Fibroblast of upper back skin (primary cell): ENCODE results near the gene MARCKSL1.
A peak's percentile ranks its signal among the peaks of the same experiment; 100 is the strongest.
"Not testable (repeated sequence)": the region's sequence is repeated elsewhere in the genome, so short reads cannot be mapped to it uniquely, and the experiment has no call there.

Experiments used
- DNase-seq: peaks from one replicate; pipeline ENCODE4 v3.0.0-alpha.2; 2013

MARCKSL1 gene

DNA sequence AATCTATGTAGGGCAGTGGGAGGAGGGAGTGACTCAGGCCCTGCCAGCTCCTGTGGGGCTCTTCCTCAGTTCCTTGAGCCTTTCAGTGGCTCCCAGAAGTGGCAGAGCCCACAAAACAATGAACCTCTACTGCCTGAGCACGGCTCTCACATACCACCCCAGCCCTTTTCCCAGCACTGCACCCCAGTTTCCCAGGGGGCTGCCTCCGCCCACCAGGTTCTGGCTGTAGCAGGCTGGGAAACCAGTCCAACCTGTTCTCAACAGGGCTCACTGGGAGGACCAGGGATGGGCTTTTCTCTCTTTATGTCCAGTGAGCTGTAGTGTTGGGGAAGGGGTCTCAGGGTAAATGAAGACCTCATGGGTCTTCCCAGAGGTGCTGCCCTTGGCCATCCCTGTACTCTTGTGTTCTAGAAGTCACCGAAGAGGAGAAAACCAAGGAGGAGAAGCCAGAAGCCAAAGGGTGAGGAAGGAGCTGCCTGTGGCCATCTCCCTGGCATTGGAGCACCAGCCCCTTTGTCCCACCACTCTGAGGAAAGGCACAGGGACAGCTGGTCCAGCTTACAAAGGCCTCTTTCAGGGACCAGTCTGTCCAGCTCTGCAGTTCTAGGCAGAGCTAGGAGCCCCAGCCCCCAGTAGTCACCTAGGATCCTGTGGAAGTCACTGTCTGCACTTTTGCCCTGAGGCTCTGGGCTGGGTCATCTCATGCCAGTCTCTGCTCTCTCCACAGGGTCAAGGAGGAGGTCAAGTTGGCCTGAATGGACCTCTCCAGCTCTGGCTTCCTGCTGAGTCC lies 3.5 kb downstream of the MARCKSL1 start:
- no peak for DNase-seq

DNA sequence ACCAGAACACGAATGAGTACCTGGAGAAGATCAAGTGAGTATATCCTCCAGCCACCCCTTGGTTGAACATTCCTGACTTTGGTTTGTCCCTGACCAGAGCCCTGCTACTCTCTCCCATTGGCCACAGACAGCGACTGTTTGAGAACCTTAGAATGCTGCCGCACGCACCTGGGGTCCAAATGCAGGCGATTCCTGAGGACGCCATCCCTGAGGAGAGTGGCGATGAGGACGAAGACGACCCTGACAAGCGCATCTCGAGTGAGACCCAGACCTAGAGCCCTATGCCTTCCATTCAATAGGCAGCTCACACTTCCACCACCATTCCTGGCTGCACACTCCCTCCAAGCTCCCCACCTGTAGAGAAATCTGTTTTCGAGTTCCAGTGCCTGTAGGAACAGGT lies 4.5 kb downstream of the MARCKSL1 start:
- no peak for DNase-seq

DNA sequence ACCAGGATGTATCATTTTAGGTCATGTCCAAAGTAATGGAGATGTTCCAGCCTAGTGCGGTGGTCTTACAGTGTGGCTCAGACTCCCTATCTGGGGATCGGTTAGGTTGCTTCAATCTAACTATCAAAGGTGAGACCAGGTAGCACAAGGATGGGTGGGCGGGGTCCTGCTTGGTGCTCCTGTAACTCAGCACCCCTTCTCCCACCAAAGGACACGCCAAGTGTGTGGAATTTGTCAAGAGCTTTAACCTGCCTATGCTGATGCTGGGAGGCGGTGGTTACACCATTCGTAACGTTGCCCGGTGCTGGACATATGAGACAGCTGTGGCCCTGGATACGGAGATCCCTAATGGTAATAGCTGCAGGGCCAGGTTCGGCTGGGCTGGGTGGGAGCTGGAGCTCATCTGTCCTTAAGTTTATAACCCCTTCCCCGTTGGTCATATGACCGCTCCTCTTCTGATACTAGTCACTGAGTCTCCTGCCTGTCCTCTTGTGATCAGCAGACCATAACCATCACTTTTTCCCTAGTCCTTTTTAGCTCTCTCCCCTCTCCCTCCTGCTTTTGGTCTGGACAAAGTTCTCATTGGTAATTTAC lies 5.4 kb downstream of the MARCKSL1 start:
- no peak for DNase-seq

DNA sequence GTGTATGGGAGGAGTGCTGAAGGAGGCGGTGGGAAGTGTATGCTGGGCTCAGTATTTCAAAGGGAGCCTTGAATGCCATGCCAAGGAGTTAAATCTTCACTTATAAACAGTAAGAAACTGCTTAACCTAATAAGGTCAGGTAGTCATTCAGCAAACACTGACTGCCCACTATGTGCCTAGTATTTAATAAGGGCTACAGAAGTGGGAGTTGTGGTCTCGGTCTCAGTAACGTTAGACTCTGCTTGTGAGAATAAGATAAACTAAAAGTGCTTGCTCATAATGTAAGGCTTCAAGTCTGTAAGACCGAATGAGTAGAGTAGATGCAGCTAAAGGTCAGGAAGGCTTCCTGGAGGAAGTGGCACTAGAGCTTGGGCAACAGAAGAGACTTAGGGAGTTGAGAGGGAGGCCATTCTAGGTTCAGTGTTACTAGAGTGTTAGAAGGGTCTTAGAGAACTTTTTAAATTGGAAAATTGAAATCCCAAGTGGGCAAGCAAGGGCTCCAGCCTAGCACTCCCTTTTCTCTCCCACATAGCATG lies 6.0 kb downstream of the MARCKSL1 start:
- DNase-seq: no peak

DNA sequence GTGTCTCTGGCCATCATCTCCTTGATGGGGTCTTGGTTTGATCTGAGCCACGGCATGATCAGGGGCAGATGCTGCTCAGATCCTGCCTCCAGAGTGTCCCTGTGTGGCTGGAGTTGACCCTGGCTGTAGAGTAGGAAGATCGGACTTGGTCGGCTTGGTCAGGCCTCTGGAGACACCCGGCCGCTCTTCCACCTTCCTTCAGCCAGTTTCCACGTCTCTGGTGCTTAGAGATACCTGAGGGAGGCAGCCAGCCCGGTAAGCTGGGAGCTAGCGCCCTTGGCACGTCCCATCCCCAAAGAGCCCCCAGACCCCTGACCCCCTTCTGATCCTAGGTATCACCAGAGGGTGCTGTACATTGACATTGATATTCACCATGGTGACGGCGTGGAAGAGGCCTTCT lies 8.8 kb downstream of the MARCKSL1 start:
- DNase-seq: no peak

DNA sequence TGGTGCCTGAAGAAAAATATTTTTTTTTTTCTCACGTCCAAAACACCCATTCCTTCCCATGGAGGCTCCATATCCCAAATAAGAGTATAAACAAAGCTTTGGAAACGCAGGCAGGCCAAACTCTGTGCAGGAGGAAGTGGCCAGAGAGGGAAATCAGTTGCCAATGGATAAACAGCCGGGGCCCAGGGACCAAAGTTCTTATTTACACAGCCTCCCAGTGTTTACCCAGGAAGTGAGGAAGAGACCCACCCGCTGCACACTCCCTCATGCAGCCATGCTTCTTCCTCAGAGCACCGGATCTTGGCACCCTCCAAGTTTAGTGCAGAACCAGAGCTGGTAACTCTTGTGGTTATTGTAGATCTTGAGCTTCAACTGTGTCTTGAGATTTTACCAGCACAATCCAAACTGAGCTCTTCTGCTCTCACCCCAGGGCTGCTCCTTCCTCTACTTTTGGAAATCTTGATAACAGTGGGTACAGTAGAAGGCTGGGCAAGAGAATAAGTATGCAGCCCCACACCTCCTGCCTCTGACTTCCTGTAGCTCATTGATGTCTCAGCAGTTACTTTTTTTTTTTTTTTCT lies 14.2 kb downstream of the MARCKSL1 start:
- no peak for DNase-seq

DNA sequence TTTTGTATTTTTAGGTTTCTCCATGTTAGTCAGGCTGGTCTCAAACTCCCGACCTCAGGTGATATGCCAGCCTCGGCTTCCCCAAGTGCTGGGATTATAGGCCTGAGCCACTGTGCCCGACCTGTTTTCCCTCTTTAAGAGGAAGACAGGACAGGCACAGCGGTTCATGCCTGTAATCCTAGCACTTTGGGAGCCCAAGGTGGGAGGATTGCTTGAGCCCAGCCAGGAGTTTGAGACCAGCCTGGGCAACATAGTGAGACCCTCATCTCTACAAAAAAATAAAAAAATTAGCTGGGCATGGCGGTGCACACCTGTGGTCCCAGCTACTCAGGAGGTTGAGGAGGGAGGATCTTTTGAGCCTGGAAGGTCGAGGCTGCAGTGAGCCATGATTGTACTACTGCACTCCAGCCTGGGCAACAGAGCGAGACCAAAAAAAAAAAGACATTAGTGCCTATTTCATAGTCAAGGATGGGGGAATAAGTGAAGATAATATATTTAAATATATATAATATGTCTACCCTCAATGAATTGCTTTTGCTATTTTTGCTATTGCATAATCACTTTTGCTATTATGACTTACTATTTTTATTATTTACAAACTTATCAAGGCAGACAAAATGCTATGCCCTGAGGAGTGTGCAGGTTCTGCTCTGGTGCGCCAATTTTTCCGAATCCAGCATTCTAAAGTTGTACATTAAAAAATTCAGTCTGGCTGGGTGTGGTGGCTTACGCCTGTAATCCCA lies 17.7 kb downstream of the MARCKSL1 start:
- DNase-seq: no peak

DNA sequence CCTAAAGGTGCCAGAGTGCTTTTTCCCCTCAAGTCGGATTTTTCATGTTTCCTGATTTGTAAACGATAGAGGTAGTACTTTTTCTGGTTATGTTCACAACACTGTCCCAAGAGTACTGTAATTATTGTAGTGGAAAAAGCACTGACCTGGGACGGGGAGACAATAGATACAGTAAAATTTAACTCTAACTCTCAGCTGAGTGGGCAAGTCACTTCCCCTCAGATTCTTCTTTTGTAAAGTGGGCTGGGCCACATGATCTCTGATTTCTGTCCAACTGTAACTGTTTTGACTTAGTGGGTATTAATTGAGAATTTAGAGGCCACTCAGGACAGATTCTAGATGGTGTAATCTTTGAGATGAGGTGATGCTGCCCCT lies 19.1 kb downstream of the MARCKSL1 start:
- DNase-seq: no peak

DNA sequence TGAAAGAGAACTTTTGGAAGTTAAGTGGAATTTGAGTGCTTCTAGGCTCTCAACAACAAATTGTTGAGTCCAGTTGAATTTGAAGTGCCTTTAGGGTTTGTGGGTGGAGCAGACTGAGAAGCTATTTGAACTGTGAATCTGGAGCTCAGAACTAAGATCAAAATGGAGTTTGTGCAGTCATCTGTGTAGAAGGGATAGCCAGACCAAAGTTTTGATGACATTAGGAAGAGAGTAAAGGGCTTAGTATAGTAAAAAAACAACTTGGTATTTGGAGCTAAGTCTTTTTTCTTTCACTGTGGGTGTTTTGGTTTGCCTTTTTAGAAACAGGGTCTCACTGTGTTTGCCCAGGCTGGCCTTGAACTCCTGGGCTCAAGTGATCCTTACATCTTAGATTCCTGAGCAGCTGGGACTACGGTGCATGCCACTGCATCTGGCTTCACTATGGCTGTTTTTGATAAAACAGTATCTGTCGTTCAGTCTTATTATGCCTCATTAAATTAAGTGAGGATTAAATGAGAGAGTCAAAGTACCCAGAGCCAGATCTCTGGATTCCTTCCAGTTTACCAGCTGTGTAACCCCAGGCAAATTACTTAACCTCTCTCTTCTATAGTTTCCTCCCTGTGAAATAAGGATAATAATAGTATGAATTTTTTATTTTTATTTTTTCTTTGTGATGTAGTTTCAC lies 24.2 kb downstream of the MARCKSL1 start:
- no peak for DNase-seq

DNA sequence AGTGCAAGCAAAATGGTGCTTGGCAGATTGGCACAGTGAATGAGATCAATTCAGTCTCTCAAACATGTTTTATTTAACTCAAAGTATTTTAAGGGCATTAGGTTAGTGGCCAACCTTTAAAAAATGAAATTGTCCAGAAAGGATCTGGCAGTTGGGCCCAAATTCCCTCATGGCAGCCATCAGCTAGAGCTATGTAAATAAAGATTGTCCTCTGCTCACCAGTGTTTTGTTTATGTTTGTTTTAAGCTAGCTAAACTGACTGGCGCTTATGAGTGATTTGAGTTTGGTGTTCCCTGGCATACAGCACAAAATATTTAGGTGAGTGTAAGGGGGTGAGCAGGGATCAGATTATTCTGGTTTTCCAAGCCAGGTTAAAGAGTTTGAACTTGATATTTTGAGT lies 26.1 kb downstream of the MARCKSL1 start:
- no peak for DNase-seq

DNA sequence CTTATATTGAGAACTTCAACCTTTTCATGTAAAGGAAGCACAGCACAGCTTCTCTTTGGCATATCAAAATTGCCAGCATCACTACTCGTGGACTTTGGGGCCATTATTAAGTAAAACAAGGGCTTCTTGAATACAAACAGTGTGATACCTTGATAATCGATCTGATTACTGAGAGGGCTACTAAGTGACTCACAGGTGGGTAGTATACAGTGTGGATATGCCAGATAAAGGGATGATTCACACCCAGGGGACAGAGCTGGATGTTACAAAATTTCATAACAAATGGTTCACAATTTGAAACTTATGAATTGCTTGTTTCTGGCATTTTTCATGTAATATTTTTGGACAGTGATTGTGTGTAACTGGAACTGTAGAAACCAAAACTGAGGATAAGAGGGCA lies 28.7 kb downstream of the MARCKSL1 start:
- DNase-seq: peak; percentile 37

DNA sequence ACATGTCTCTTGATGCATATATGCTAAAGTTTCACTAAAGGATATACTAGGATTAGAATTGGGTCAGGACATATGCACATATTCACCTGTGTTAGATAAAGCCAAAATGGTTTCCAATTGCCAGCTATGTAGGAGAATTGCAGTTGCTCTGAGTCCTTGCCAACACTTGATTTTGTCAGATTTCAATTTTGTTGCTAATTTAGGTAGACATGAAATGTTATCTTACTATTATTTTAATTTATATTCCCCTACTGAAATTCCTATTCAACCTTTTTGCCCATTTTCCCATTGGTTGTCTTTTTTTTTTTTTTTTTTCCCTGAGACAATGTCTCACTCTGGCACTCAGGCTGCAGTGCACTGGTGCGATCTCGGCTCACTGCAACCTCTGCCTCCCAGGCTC lies 30.7 kb downstream of the MARCKSL1 start:
- DNase-seq: no peak

DNA sequence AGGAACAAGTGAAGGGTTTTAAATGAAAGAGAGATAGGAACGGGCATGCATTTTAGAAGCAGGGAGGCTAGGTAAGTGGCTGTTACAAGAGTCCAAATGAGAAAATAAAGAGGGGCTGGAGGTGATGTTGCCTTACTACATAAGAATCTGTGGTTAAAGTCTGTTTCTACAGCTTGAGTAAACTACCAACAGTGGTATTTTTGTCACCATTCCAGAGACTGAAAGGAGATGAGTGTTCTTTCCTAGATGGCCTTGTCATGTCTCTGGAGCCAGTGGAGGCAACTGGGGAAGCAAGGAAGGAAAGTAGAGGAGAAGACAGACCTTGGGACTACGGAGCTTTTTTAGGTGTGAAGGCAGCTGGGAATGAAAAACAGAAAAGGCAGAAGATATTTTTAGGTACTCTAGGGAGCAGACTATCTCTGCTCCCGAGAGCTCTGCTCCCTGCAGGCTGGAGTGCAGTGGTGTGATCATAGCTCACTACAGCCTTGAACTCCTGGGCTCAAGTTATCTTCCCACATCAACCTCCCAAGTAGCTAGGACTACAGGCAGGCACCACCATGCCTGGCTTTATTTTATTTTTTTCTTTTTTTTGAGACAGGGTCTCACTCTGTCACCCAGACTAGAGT lies 31.9 kb downstream of the MARCKSL1 start:
- peak; percentile 18 for DNase-seq

DNA sequence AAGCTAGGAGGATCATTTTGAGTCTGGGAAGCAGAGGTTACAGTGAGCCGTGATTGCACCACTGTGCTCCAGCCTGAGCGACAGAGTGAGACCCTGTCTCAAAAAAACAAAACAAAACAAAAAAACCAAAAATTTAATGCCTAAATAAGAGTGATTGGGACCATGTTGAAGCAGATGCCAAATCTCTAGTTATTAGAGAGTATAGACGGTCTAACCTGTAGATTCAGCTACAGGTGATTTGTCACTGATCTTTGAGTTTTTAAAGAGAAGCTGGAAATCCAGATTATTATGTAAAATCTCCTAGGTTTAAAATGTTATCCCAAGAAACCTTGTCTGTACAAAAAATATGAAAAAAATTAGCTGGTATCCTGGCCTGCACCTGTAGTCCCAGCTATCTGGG lies 32.7 kb downstream of the MARCKSL1 start:
- DNase-seq: no peak

DNA sequence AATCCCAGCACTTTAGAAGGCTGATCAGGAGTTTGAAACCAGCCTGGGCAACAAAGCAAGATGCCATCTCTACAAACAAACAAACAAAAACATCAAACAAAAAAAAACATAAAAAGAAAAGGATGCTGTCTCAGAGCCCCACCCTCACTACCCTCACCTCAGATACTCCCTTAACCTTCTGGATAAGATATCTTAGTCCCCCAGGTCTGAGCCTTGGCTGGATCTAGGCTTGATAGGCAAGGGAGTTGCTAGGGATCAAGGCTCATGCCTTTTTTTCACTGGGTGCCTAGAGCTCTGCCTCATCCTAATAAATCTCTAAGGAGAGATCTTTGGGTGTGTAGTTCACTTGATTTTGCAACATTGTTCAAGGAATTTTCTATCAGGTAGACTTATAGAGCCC lies 36.7 kb downstream of the MARCKSL1 start:
- no peak for DNase-seq

DNA sequence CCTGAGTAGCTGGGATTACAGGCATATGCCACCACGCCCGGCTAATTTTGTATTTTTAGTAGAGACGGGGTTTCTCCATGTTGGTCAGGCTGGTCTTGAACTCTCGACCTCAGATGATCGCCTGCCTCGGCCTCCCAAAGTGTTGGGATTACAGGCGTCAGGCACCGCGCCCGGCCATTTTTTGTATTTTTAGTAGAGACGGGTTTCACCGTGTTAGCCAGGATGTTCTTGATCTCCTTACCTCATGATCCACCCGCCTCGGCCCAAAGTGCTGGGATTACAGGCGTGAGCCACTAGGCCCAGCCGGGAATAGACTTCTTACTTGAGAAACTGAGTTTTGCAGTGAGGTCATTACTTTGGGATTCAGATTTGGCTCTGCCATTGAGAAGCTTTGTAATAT lies 37.8 kb downstream of the MARCKSL1 start:
- not testable (repeated sequence) for DNase-seq

DNA sequence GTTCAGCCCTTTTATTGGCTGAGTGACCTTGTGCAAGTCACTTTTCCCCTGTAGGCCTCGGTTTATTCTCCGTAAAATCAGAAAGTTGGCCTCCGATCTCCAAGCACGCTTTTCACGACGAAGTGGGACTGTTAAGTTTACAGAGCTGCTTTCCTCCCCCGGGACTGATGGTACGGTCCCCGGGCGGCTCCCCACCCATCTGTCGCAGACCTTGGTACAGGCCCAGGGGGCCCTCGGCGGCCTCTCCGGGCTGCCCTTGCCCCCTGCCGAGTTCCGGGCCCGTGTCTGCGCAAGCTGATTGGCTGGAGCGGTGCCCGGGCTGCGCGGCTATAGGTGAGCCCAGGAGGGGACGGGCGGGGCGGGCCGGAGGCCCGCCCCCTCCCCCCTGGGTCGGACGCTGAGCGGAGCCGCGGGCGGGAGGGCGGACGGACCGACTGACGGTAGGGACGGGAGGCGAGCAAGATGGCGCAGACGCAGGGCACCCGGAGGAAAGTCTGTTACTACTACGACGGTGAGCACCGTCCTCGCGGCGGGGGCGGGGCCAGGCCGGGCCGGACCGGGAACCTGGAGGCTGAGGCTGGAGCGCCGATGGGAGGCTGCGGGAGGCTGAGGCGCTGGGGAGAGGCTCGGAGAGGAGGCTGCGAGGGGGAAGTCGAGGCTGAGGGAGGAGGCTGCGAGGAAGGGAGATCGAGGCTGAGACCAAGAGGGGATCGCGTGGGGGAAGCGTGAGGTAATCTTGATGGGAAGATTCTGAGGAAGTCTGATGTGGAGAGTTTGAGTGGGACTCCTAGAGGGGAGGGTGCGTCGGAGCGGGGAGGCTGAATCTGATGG lies 44.1 kb downstream of the MARCKSL1 start, which contains the start of gene HDAC1:
HDAC1 (plus strand) TSS at position 376 of the 831 bp plus-strand sequence; CDS start at position 463, 87 bp downstream.
- peak; percentile 95 for DNase-seq

DNA sequence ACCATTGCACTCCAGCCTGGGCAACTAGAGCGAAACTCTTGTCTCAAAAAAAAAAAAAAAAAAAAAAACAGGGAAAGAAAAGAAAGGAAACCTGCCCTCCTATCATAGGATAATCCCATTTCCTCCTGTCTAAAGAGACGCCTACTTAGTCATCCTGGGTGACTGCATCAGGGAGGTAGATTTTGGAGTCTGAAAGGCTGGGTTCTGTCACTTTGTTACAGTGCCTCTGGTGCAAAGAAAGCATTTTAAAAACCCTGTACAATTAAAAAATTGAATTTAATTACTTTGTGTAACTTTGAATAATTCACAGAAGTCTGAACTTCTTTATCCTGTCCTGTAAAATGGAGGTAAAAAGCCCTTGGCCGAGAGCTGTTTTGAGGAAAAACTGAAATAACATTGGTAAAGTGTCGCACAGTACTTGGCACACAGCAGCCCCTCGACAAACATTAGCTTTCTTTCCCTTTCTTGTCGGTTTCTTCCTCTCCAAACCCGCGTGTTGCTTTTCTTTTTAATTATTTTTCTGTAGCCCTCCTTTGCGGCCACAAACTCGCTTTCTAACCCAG lies 44.8 kb downstream of the MARCKSL1 start:
- DNase-seq: peak; percentile 47

DNA sequence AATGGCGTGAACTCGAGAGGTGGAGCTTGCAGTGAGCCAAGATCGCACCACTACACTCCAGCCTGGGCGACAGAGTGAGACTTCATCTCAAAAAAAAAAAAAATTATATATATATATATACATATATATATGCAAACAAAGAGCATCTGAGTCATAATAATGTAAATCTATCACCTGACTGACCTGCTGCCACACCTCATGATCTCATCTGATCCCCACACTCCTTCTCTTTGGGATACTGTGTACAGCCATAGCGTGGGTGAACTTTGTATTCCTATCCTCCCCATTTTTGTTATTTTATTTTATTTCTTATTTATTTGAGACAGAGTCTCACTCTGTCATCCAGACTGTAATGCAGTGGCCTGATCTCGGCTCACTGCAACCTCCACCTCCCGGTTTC lies 46.8 kb downstream of the MARCKSL1 start:
- no peak for DNase-seq

DNA sequence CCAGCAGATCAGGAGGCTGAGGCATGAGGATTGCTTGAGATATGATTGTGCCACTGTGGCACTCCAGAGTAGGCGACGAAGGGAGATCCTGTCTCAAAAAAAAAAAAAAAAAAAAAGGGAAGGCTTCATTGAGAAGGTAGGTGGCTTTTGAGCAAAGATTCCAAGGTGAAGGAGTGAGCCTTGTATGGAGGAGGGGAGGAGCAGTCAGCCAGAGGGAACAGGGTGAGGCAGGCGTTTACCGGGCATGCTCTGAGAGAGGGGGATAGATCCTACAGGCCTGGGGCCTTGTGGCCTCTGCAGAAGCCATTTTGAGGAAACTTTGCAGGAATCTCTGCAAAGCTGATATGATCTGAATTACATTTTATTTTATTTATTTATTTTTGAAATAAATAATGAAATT lies 49.3 kb downstream of the MARCKSL1 start:
- no peak for DNase-seq

DNA sequence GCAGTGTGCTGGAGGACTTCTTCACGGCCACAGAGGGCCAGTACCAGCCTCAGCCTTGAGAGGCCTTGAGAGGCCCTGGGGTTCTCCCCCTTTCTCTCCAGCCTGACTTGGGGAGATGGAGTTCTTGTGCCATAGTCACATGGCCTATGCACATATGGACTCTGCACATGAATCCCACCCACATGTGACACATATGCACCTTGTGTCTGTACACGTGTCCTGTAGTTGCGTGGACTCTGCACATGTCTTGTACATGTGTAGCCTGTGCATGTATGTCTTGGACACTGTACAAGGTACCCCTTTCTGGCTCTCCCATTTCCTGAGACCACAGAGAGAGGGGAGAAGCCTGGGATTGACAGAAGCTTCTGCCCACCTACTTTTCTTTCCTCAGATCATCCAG lies 50.4 kb downstream of the MARCKSL1 start:
- DNase-seq: no peak
